Natural killer cell treated with Interleukin-12 subunit alpha and Interleukin-12 subunit beta and Interleukin-15 and Interleukin-18, amount 100 ng/mL, for 72 hours (primary cell): Measurements from ENCODE around the gene PACSIN1. TPM values are rescaled to one million over a fixed set of nuclear protein-coding genes. Genes with fewer than 3 reads are reported as not detected.
A peak's percentile ranks its signal among the peaks of the same experiment; 100 is the strongest.

Experiments
- ATAC-seq, 2 donors: fragments of 150-1000 bp; cut with Tn5 transposase in 1 of 2; sonication (Bioruptor Pico), chemical (Tn5 transposase) in 1 of 2; 2 replicates each; pipeline ENCODE4 v1.10.0; 2021
- DNase-seq: peaks from one replicate; pipeline ENCODE4 v3.0.0; 2022; ENCODE audit warnings: low spot score
- H3K27ac Mint-ChIP-seq, 2 donors: 1 replicate in 1 of 2; 2 replicates in 1 of 2; pipeline ENCODE4 v1.8.0; 2022; ENCODE audit warnings: mixed read lengths in 2 of 2, mild to moderate bottlenecking in 1 of 2, moderate library complexity in 1 of 2
- H3K27me3 Mint-ChIP-seq, 2 donors: 1 replicate in 1 of 2; 2 replicates in 1 of 2; pipeline ENCODE4 v1.8.0; 2022; ENCODE audit warnings: mixed read lengths in 2 of 2
- H3K36me3 Mint-ChIP-seq: one replicate; pipeline ENCODE4 v1.8.0; 2022; ENCODE audit warnings: mixed read lengths
- H3K4me1 Mint-ChIP-seq, 2 donors: 1 replicate in 1 of 2; 2 replicates in 1 of 2; pipeline ENCODE4 v1.8.0; 2022; ENCODE audit warnings: low read depth in 2 of 2, mixed read lengths in 2 of 2, mild to moderate bottlenecking in 1 of 2
- H3K4me3 Mint-ChIP-seq: one replicate; pipeline ENCODE4 v1.8.0; 2022; ENCODE audit warnings: mixed read lengths
- H3K9me3 Mint-ChIP-seq: 2 replicates; pipeline ENCODE4 v1.8.0; 2022; ENCODE audit warnings: mixed read lengths
- total RNA-seq, 2 donors: library from RNA; stranded (reverse); gene quantifications; one replicate each; pipeline ENCODE4 v1.2.3, GENCODE V29; 2022

The PACSIN1 gene
- total RNA-seq, 2 donors from 2014 or later = 0.19 TPM; not detected in 1

- ATAC-seq = no peak
- DNase-seq = no peak
- H3K9me3 Mint-ChIP-seq = no peaks in the 10 kb centered on the region
- no peak overlapping the region for H3K4me3 Mint-ChIP-seq
- H3K27me3 Mint-ChIP-seq = no peaks in the 10 kb centered on the region
- H3K36me3 Mint-ChIP-seq = no peaks in the 10 kb centered on the region
- H3K4me1 Mint-ChIP-seq = no peaks in the 10 kb centered on the region
- H3K27ac Mint-ChIP-seq = no peak overlapping the region
These were observed 97.1 kb downstream of the PACSIN1 start for GRCh38 chr6:34562861-34563512.

- Mint-ChIP-seq H3K27me3 (no peaks in the 10 kb centered on the region), H3K27ac (no peak overlapping the region), H3K36me3 (no peaks in the 10 kb centered on the region), H3K4me1 (no peaks in the 10 kb centered on the region), H3K9me3 (no peaks in the 10 kb centered on the region), H3K4me3 (no peak overlapping the region)
- ATAC-seq = no peak
- no peak for DNase-seq
These were observed 97.6 kb downstream of the PACSIN1 start for GRCh38 chr6:34563513-34563870.

- no peak overlapping the region for H3K4me3 Mint-ChIP-seq
- H3K4me1 Mint-ChIP-seq = no peaks in the 10 kb centered on the region
- DNase-seq = no peak
- H3K9me3 Mint-ChIP-seq = no peaks in the 10 kb centered on the region
- H3K27ac Mint-ChIP-seq = no peak overlapping the region
- no peaks in the 10 kb centered on the region for H3K27me3 Mint-ChIP-seq
- no peaks in the 10 kb centered on the region for H3K36me3 Mint-ChIP-seq
- no peak for ATAC-seq
These were observed 98.3 kb downstream of the PACSIN1 start for GRCh38 chr6:34564181-34564580.

- Mint-ChIP-seq H3K27me3 (no peaks in the 10 kb centered on the region), H3K9me3 (no peaks in the 10 kb centered on the region), H3K4me3 (no peak overlapping the region), H3K4me1 (no peaks in the 10 kb centered on the region), H3K36me3 (no peaks in the 10 kb centered on the region), H3K27ac (no peak overlapping the region)
- no peak for ATAC-seq
- no peak for DNase-seq
These were observed 99.9 kb downstream of the PACSIN1 start for GRCh38 chr6:34565722-34566137.

- H3K4me3 Mint-ChIP-seq = no peak overlapping the region
- no peaks in the 10 kb centered on the region for H3K36me3 Mint-ChIP-seq
- no peaks in the 10 kb centered on the region for H3K27me3 Mint-ChIP-seq
- H3K9me3 Mint-ChIP-seq = no peaks in the 10 kb centered on the region
- no peak for ATAC-seq
- no peaks in the 10 kb centered on the region for H3K4me1 Mint-ChIP-seq
- no peak for DNase-seq
- H3K27ac Mint-ChIP-seq = no peak overlapping the region
These were observed 101.1 kb downstream of the PACSIN1 start for GRCh38 chr6:34566830-34567546.

- Mint-ChIP-seq H3K27ac (no peak overlapping the region), H3K27me3 (no peaks in the 10 kb centered on the region), H3K4me3 (no peak overlapping the region)
These were observed 102.7 kb downstream of the PACSIN1 start for GRCh38 chr6:34568341-34569201.

GRCh38 chr6:34569361-34569973, 103.6 kb downstream of the PACSIN1 start:
- no peaks in the 10 kb centered on the region for H3K9me3 Mint-ChIP-seq
- no peaks in the 10 kb centered on the region for H3K36me3 Mint-ChIP-seq
- no peak overlapping the region for H3K4me3 Mint-ChIP-seq
- no peak for ATAC-seq
- H3K27me3 Mint-ChIP-seq = no peaks in the 10 kb centered on the region
- H3K4me1 Mint-ChIP-seq = peaks cover 0 to 2% of the 10 kb centered on the region in 2 donors
- DNase-seq = no peak
- H3K27ac Mint-ChIP-seq = no peak overlapping the region

More at GRCh38 chr6:34568341-34569201, 102.7 kb downstream of the PACSIN1 start:
- H3K9me3 Mint-ChIP-seq = no peaks in the 10 kb centered on the region
- DNase-seq = no peak
- H3K36me3 Mint-ChIP-seq = no peaks in the 10 kb centered on the region
- no peak for ATAC-seq
- H3K4me1 Mint-ChIP-seq = peaks cover 0 to 2% of the 10 kb centered on the region in 2 donors

GRCh38 chr6:34570066-34570833, 104.4 kb downstream of the PACSIN1 start:
- Mint-ChIP-seq H3K9me3 (no peaks in the 10 kb centered on the region), H3K4me3 (no peak overlapping the region), H3K27me3 (no peaks in the 10 kb centered on the region), H3K27ac (no peak overlapping the region), H3K36me3 (no peaks in the 10 kb centered on the region), H3K4me1 (peaks cover 0 to 2% of the 10 kb centered on the region in 2 donors)
- DNase-seq (no peak), ATAC-seq (no peak)

GRCh38 chr6:34571388-34571787, 105.5 kb downstream of the PACSIN1 start:
- H3K9me3 Mint-ChIP-seq = no peaks in the 10 kb centered on the region
- H3K27ac Mint-ChIP-seq = no peak overlapping the region
- no peaks in the 10 kb centered on the region for H3K36me3 Mint-ChIP-seq
- H3K4me3 Mint-ChIP-seq = no peak overlapping the region
- DNase-seq (no peak), ATAC-seq (no peak)
- peaks cover 3 to 7% of the 10 kb centered on the region in 2 donors for H3K4me1 Mint-ChIP-seq
- H3K27me3 Mint-ChIP-seq = no peaks in the 10 kb centered on the region

- Mint-ChIP-seq H3K36me3 (no peaks in the 10 kb centered on the region), H3K9me3 (no peaks in the 10 kb centered on the region), H3K27ac (no peak overlapping the region), H3K4me1 (peaks cover 5 to 9% of the 10 kb centered on the region in 2 donors), H3K27me3 (no peaks in the 10 kb centered on the region), H3K4me3 (no peak overlapping the region)
- DNase-seq (no peak), ATAC-seq (no peak)
These were observed 106.1 kb downstream of the PACSIN1 start for GRCh38 chr6:34572021-34572420.

- DNase-seq (no peak), ATAC-seq (no peak)
- H3K9me3 Mint-ChIP-seq = no peaks in the 10 kb centered on the region
- no peak overlapping the region for H3K4me3 Mint-ChIP-seq
- no peaks in the 10 kb centered on the region for H3K36me3 Mint-ChIP-seq
- no peaks in the 10 kb centered on the region for H3K27me3 Mint-ChIP-seq
- no peak overlapping the region for H3K27ac Mint-ChIP-seq
- peaks cover 5 to 9% of the 10 kb centered on the region in 2 donors for H3K4me1 Mint-ChIP-seq
These were observed 106.7 kb downstream of the PACSIN1 start for GRCh38 chr6:34572585-34572984.

- Mint-ChIP-seq H3K4me1 (peaks cover 5 to 9% of the 10 kb centered on the region in 2 donors), H3K27me3 (no peaks in the 10 kb centered on the region), H3K27ac (peak overlapping the region in 1 of 2 donors; percentile 23), H3K9me3 (no peaks in the 10 kb centered on the region), H3K36me3 (no peaks in the 10 kb centered on the region), H3K4me3 (no peak overlapping the region)
- ATAC-seq (no peak), DNase-seq (no peak)
These were observed 107.8 kb downstream of the PACSIN1 start for GRCh38 chr6:34573567-34574183.
